GM12878 (cell line): ENCODE data around the gene RBM6. TPM values are rescaled to one million over a fixed set of nuclear protein-coding genes. Genes with fewer than 3 reads are reported as not detected.

Source experiments
- ATAC-seq: fragments of 200-7000 bp; cut with Tn5 transposase; 3 replicates; pipeline ENCODE4 v1.9.1; 2020; ENCODE audit warnings: mild to moderate bottlenecking, moderate library complexity
- BruUV-seq: library from RNA; stranded (reverse); fragments of 400-500 nt; replicated peaks from 2 replicates; lab custom pipeline; 2021; lab: Mats Ljungman, UMichigan
- CTCF ChIA-PET: fragments of 300-600 bp; sonication (Branson Sonifier 250); formaldehyde crosslinking; extraction: SDS; loops from one replicate; lab custom pipeline; 2021; ENCODE audit warnings: inconsistent platforms; lab: Yijun Ruan, JAX
- POLR2A ChIA-PET: fragments of 350-600 bp; formaldehyde crosslinking; extraction: SDS; loops from one replicate; lab custom pipeline; 2021; ENCODE audit warnings: inconsistent platforms; lab: Charles Lee
- RAD21 ChIA-PET: fragments of 300-600 bp; sonication (Branson Sonifier 250); formaldehyde crosslinking; loops from one replicate; lab custom pipeline; 2023; ENCODE audit warnings: antibody characterized with exemption; ENCODE audit not compliant: unreplicated experiment; lab: Charles Lee
- SMC1A ChIA-PET: fragments of 300-600 bp; sonication (Branson Sonifier 250); formaldehyde crosslinking; loops from one replicate; lab custom pipeline; 2023; ENCODE audit not compliant: unreplicated experiment, uncharacterized antibody; lab: Charles Lee
- DNase-seq: peaks from one replicate; pipeline ENCODE4 v3.0.0-alpha.2; 2011; ENCODE audit warnings: low read depth, low spot score
- FAIRE-seq: peaks from 3 replicates; lab custom pipeline; 2011; peaks lifted over from hg19 to GRCh38; lab: Jason Lieb, UNC
- H2AFZ ChIP-seq: 2 replicates; pipeline ENCODE4 v1.6.0; 2011; ENCODE audit warnings: low read depth, low read length, control low read depth; ENCODE audit not compliant: control insufficient read depth
- H3K27ac ChIP-seq: 2 replicates; pipeline ENCODE4 v1.5.1; 2011; ENCODE audit warnings: control low read depth; ENCODE audit not compliant: control insufficient read depth, insufficient read depth
- H3K27me3 ChIP-seq, 2 experiments: replicated peaks in 1 of 2; 2 replicates each; pipeline versions ENCODE4 v1.6.0 to v1.6.1; 2011; ENCODE audit warnings: low read length in 1 of 2; ENCODE audit not compliant: control insufficient read depth in 2 of 2, insufficient read depth in 2 of 2
- H3K36me3 ChIP-seq, 2 experiments: 2 replicates each; pipeline ENCODE4 v1.5.1; 2011; ENCODE audit warnings: low read length in 1 of 2; ENCODE audit not compliant: control insufficient read depth in 2 of 2, insufficient read depth in 2 of 2
- H3K4me1 ChIP-seq: 2 replicates; pipeline ENCODE4 v1.6.1; 2011; ENCODE audit warnings: mild to moderate bottlenecking, low read length, moderate library complexity, mixed read lengths; ENCODE audit not compliant: control insufficient read depth, insufficient read depth
- H3K4me2 ChIP-seq: 2 replicates; pipeline ENCODE4 v1.6.0; 2011; ENCODE audit warnings: control low read depth; ENCODE audit not compliant: control insufficient read depth, insufficient read depth
- H3K4me3 ChIP-seq: fragments of 200-600 bp; sonication (generic); 2 replicates; pipeline ENCODE4 v1.5.1; 2016
- H3K79me2 ChIP-seq: 2 replicates; pipeline ENCODE4 v1.6.0; 2011; ENCODE audit warnings: low read length; ENCODE audit not compliant: control insufficient read depth, insufficient read depth
- H3K9ac ChIP-seq: 2 replicates; pipeline ENCODE4 v1.8.0; 2011; ENCODE audit warnings: low read length, control low read depth, mixed read lengths; ENCODE audit not compliant: control insufficient read depth, insufficient read depth
- H3K9me3 ChIP-seq: replicated peaks from 3 replicates; pipeline ENCODE4 v1.5.1; 2011; ENCODE audit warnings: mild to moderate bottlenecking, low read length; ENCODE audit not compliant: control insufficient read depth, insufficient read depth
- H4K20me1 ChIP-seq: 2 replicates; pipeline ENCODE4 v1.6.0; 2011; ENCODE audit not compliant: control insufficient read depth, insufficient read depth
- ZBTB40 ChIP-seq: fragments of 450-650 bp; IDR thresholded peaks from 2 replicates; pipeline ENCODE4 v1.6.1; 2016; ENCODE audit warnings: mild to moderate bottlenecking, moderate library complexity, borderline replicate concordance
- WGBS: methylation state at CpG from one replicate; pipeline ENCODE4 v1.1.6; 2016; ENCODE audit warnings: low lambda C conversion rate; ENCODE audit not compliant: insufficient replicate concordance, insufficient coverage; ENCODE audit errors: missing lambda C conversion rate; 5-methylcytosine and 5-hydroxymethylcytosine counted together
- in situ Hi-C: fragments of 300-500 bp; cut with MboI; formaldehyde crosslinking; loops from 9 replicates; pipeline ENCODE4 v1.14.3; 2018; ENCODE audit warnings: mixed read lengths
- intact Hi-C: fragments of 100-400 bp; cut with micrococcal nuclease; formaldehyde crosslinking; loops from one replicate; pipeline ENCODE4 v1.14.2; 2022; ENCODE audit not compliant: unreplicated experiment
- polyA plus RNA-seq, 11 experiments: library from polyadenylated mRNA; depleted of rRNA in 4 of 11; unstranded in 6 of 11; stranded (reverse) in 5 of 11; fragments of >200 nt; fragmentation: Nextera tagmentation in 4 of 11; fragmentation: Illumina TruSeq in 1 of 11; extraction: Ambion mirVana in 4 of 11; extraction: Trizol in 1 of 11; gene quantifications; 1 replicate in 1 of 11; 2 replicates in 10 of 11; pipeline versions ENCODE4 v1.2.1 to v1.2.3, GENCODE V29; 2011 to 2016; ENCODE audit warnings: inconsistent platforms in 2 of 11, missing spikeins in 2 of 11, low read depth in 1 of 11
- total RNA-seq, 4 experiments: library from RNA; depleted of rRNA in 3 of 4; stranded (reverse); fragments of >200 nt in 3 of 4; fragmentation: Illumina TruSeq in 1 of 4; extraction: Trizol in 1 of 4; gene quantifications; 2 replicates each; pipeline versions ENCODE4 v1.2.1 to v1.2.3, GENCODE V29; 2013 to 2021
- TF ChIP-seq, protein P1 (sequence below): IDR thresholded peaks from 2 replicates; pipeline ENCODE4 v1.6.1; 2012; ENCODE audit warnings: improper control_type of control experiment, low read depth, low read length; ENCODE audit not compliant: insufficient replicate concordance

The RBM6 gene
- total and polyA plus RNA-seq, 10 of the 15 experiments (the other 5 are each of a cell fraction or from before 2014, with no cell fraction given) = 45.3 to 103 (median 81.3) TPM

DNA sequence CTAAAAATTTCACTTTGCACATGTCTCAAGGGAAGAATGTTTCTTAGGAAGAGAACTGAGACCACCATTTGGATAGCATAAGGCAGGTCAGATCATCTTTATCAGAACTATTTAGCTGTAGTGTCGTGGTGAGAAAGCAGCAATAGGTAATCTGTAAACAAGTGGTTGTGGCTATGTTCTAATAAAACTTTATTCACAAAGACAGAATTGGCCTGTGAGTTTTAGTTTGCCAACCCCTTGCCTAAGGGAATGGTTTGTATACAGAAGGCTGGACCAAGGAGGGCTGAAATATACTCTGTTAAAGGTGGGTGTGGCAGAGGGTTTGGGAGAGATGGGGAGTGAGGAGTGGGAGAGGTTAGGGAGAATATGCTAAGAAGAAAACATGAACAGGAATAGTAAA lies 138.1 kb downstream of the RBM6 start:
- H3K4me1 ChIP-seq = peaks cover 10% of the 10 kb centered on the region
- H3K4me3 ChIP-seq = no peak overlapping the region
- H3K27me3 ChIP-seq = no peaks in the 10 kb centered on the region
- in situ Hi-C loops (no loop called here), intact Hi-C loops (no loop called here)
- peaks cover 6 to 20% of the 10 kb centered on the region in 2 experiments for H3K36me3 ChIP-seq
- ATAC-seq (no peak), FAIRE-seq (no peak), DNase-seq (no peak)
- WGBS = 100% methylated on average over 1 of the region's 1 CpG
- RAD21 ChIA-PET = interaction anchor here (1.3 kb wide), 1 partner anchor 12 kb away, joined by 3 read pairs; no protein-coding TSS in a partner anchor
- H3K4me2 ChIP-seq = no peak overlapping the region
- H3K9ac ChIP-seq = no peak overlapping the region
- H3K79me2 ChIP-seq = no peaks in the 10 kb centered on the region
- POLR2A ChIA-PET = no interaction called here
- H3K9me3 ChIP-seq = no peaks in the 10 kb centered on the region
- CTCF ChIA-PET = no interaction called here
- no TSS peak for BruUV-seq
- H3K27ac ChIP-seq = no peak overlapping the region
- H2AFZ ChIP-seq = no peak overlapping the region
- TF ChIP-seq, protein P1, sequence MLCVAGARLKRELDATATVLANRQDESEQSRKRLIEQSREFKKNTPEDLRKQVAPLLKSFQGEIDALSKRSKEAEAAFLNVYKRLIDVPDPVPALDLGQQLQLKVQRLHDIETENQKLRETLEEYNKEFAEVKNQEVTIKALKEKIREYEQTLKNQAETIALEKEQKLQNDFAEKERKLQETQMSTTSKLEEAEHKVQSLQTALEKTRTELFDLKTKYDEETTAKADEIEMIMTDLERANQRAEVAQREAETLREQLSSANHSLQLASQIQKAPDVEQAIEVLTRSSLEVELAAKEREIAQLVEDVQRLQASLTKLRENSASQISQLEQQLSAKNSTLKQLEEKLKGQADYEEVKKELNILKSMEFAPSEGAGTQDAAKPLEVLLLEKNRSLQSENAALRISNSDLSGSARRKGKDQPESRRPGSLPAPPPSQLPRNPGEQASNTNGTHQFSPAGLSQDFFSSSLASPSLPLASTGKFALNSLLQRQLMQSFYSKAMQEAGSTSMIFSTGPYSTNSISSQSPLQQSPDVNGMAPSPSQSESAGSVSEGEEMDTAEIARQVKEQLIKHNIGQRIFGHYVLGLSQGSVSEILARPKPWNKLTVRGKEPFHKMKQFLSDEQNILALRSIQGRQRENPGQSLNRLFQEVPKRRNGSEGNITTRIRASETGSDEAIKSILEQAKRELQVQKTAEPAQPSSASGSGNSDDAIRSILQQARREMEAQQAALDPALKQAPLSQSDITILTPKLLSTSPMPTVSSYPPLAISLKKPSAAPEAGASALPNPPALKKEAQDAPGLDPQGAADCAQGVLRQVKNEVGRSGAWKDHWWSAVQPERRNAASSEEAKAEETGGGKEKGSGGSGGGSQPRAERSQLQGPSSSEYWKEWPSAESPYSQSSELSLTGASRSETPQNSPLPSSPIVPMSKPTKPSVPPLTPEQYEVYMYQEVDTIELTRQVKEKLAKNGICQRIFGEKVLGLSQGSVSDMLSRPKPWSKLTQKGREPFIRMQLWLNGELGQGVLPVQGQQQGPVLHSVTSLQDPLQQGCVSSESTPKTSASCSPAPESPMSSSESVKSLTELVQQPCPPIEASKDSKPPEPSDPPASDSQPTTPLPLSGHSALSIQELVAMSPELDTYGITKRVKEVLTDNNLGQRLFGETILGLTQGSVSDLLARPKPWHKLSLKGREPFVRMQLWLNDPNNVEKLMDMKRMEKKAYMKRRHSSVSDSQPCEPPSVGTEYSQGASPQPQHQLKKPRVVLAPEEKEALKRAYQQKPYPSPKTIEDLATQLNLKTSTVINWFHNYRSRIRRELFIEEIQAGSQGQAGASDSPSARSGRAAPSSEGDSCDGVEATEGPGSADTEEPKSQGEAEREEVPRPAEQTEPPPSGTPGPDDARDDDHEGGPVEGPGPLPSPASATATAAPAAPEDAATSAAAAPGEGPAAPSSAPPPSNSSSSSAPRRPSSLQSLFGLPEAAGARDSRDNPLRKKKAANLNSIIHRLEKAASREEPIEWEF = no peak
- peak; percentile 86 for TF ChIP-seq ZBTB40
- SMC1A ChIA-PET = interaction anchor here (0.8 to 2.3 kb wide), 3 partner anchors 9 to 11 kb away, joined by 3 to 7 read pairs (median 7); partner anchors contain the start of gene RBM5
- H4K20me1 ChIP-seq = no peaks in the 10 kb centered on the region
